H1 (cell line): ENCODE measurements around the gene LMTK3. TPM values are rescaled to one million over a fixed set of nuclear protein-coding genes. Genes with fewer than 3 reads are reported as not detected.
A peak's percentile ranks its signal among the peaks of the same experiment; 100 is the strongest.

Experiments
- CTCF ChIA-PET: fragments of 300-600 bp; sonication (Branson Sonifier 250); formaldehyde crosslinking; loops from one replicate; lab custom pipeline; 2021; ENCODE audit not compliant: partially characterized antibody; lab: Charles Lee
- POLR2A ChIA-PET: fragments of 300-600 bp; sonication (Branson Sonifier 250); formaldehyde crosslinking; loops from one replicate; lab custom pipeline; 2021; ENCODE audit warnings: inconsistent platforms; ENCODE audit not compliant: partially characterized antibody; lab: Charles Lee
- DNase-seq, 2 experiments: peaks; one replicate each; pipeline versions ENCODE4 v3.0.0 to v3.0.0-alpha.2; 2010 to 2022; ENCODE audit warnings: low spot score in 2 of 2, low read depth in 1 of 2, mixed read lengths in 1 of 2
- FAIRE-seq: peaks from 2 replicates; lab custom pipeline; 2011; peaks lifted over from hg19 to GRCh38; lab: Jason Lieb, UNC
- H2AFZ ChIP-seq: 2 replicates; pipeline ENCODE4 v1.8.1; 2012; ENCODE audit warnings: low read length, inconsistent platforms
- H2AK5ac ChIP-seq: 2 replicates; pipeline ENCODE4 v1.6.1; 2013; ENCODE audit warnings: low read depth, low read length
- H2BK120ac ChIP-seq: replicated peaks from 2 replicates; pipeline ENCODE3; 2013; ENCODE audit warnings: low read depth, low read length, inconsistent platforms
- H2BK12ac ChIP-seq: 2 replicates; pipeline ENCODE4 v1.6.1; 2013; ENCODE audit warnings: low read depth, low read length
- H2BK15ac ChIP-seq: 2 replicates; pipeline ENCODE4 v1.6.1; 2013; ENCODE audit warnings: low read length
- H2BK20ac ChIP-seq: 2 replicates; pipeline ENCODE4 v1.6.1; 2013; ENCODE audit warnings: low read length
- H2BK5ac ChIP-seq: 2 replicates; pipeline ENCODE4 v1.6.1; 2013; ENCODE audit warnings: low read depth, low read length
- H3K14ac ChIP-seq: 2 replicates; pipeline ENCODE4 v1.6.1; 2013; ENCODE audit warnings: inconsistent platforms; ENCODE audit not compliant: insufficient read length
- H3K18ac ChIP-seq: 2 replicates; pipeline ENCODE4 v1.6.1; 2013; ENCODE audit warnings: low read length; ENCODE audit errors: extremely low read depth
- H3K23ac ChIP-seq: 2 replicates; pipeline ENCODE4 v1.6.1; 2013; ENCODE audit warnings: inconsistent platforms; ENCODE audit not compliant: insufficient read length
- H3K23me2 ChIP-seq: 2 replicates; pipeline ENCODE4 v1.6.1; 2013; ENCODE audit warnings: low read depth, low read length
- H3K27ac ChIP-seq: 2 replicates; pipeline ENCODE4 v1.6.1; 2011; ENCODE audit warnings: low read depth, low read length, inconsistent platforms
- H3K27me3 ChIP-seq, 4 experiments: replicated peaks in 1 of 4; 1 replicate in 1 of 4; 2 replicates in 3 of 4; pipeline versions ENCODE4 v1.6.1 to v1.8.1; 2011 to 2013; ENCODE audit warnings: low read length in 3 of 4, mild to moderate bottlenecking in 3 of 4, inconsistent platforms in 2 of 4, mixed read lengths in 2 of 4, moderate library complexity in 1 of 4; ENCODE audit not compliant: control insufficient read depth in 3 of 4, insufficient read depth in 3 of 4; ENCODE audit errors: extremely low read depth in 1 of 4
- H3K36me3 ChIP-seq, 4 experiments: 2 replicates each; pipeline versions ENCODE4 v1.6.1 to v1.8.1; 2011 to 2013; ENCODE audit warnings: mild to moderate bottlenecking in 4 of 4, low read length in 3 of 4, moderate library complexity in 2 of 4, control low read depth in 1 of 4, inconsistent platforms in 1 of 4; ENCODE audit not compliant: insufficient read depth in 4 of 4, control insufficient read depth in 2 of 4
- H3K4ac ChIP-seq: replicated peaks from 2 replicates; pipeline ENCODE3; 2013; ENCODE audit warnings: low read length, low read depth, mixed read lengths, inconsistent platforms; ENCODE audit not compliant: insufficient read length
- H3K4me1 ChIP-seq, 4 experiments: replicated peaks in 1 of 4; 1 replicate in 1 of 4; 2 replicates in 3 of 4; pipeline versions ENCODE4 v1.6.1 to v1.8.1; 2011 to 2013; ENCODE audit warnings: low read length in 3 of 4, inconsistent platforms in 2 of 4, mixed read lengths in 1 of 4; ENCODE audit not compliant: insufficient read depth in 4 of 4, control insufficient read depth in 3 of 4
- H3K4me2 ChIP-seq, 2 experiments: 2 replicates each; pipeline versions ENCODE4 v1.6.1 to v1.8.1; 2011 to 2013; ENCODE audit warnings: low read depth in 2 of 2, low read length in 2 of 2, control low read depth in 1 of 2, inconsistent platforms in 1 of 2, mild to moderate bottlenecking in 1 of 2; ENCODE audit not compliant: insufficient read depth in 1 of 2
- H3K4me3 ChIP-seq, 4 experiments: fragments of 200-600, 300-600 bp in 1 of 4; sonication (generic), shearing (Covaris generic), sonication (Bioruptor Twin) in 1 of 4; 2 replicates each; pipeline versions ENCODE4 v1.5.1 to v1.8.1; 2011 to 2016; ENCODE audit warnings: low read length in 4 of 4, low read depth in 3 of 4, control low read depth in 2 of 4, inconsistent platforms in 2 of 4, mild to moderate bottlenecking in 2 of 4, mixed read lengths in 1 of 4, moderate library complexity in 1 of 4; ENCODE audit not compliant: insufficient read depth in 2 of 4; ENCODE audit errors: extremely low read depth in 1 of 4
- H3K56ac ChIP-seq: replicated peaks from 2 replicates; pipeline ENCODE3; 2013; ENCODE audit warnings: low read depth, mild to moderate bottlenecking, mixed read lengths, low read length, inconsistent platforms; ENCODE audit not compliant: insufficient read length
- H3K79me1 ChIP-seq: 2 replicates; pipeline ENCODE4 v1.6.1; 2013; ENCODE audit warnings: low read depth, low read length, control low read depth
- H3K79me2 ChIP-seq, 2 experiments: 2 replicates each; pipeline versions ENCODE4 v1.6.1 to v1.8.1; 2012 to 2013; ENCODE audit warnings: low read length in 2 of 2, mild to moderate bottlenecking in 2 of 2, inconsistent platforms in 1 of 2; ENCODE audit not compliant: insufficient read depth in 2 of 2, control insufficient read depth in 1 of 2
- H3K9ac ChIP-seq, 4 experiments: replicated peaks in 1 of 4; 1 replicate in 1 of 4; 2 replicates in 3 of 4; pipeline versions ENCODE4 v1.6.1 to v1.8.1; 2011 to 2013; ENCODE audit warnings: low read depth in 3 of 4, low read length in 3 of 4, control low read depth in 2 of 4, mild to moderate bottlenecking in 2 of 4, moderate library complexity in 2 of 4, inconsistent platforms in 1 of 4; ENCODE audit errors: extremely low read depth in 1 of 4
- H3K9me3 ChIP-seq, 2 experiments: 2 replicates each; pipeline versions ENCODE4 v1.6.1 to v1.8.1; 2012 to 2013; ENCODE audit warnings: mild to moderate bottlenecking in 2 of 2, moderate library complexity in 2 of 2, control low read depth in 1 of 2, inconsistent platforms in 1 of 2, low read depth in 1 of 2, low read length in 1 of 2, mixed read lengths in 1 of 2; ENCODE audit not compliant: insufficient read depth in 2 of 2
- H4K20me1 ChIP-seq, 2 experiments: replicated peaks in 1 of 2; 2 replicates each; pipeline versions ENCODE3 to v1.8.1; 2011 to 2013; ENCODE audit warnings: inconsistent platforms in 2 of 2, low read length in 2 of 2, mild to moderate bottlenecking in 1 of 2; ENCODE audit not compliant: insufficient read depth in 2 of 2, control insufficient read depth in 1 of 2
- H4K5ac ChIP-seq: 2 replicates; pipeline ENCODE4 v1.6.1; 2013; ENCODE audit warnings: low read length, low read depth, mixed read lengths, inconsistent platforms; ENCODE audit not compliant: insufficient read length
- H4K8ac ChIP-seq: 2 replicates; pipeline ENCODE4 v1.8.0; 2013; ENCODE audit warnings: mild to moderate bottlenecking, moderate library complexity, low read length, inconsistent platforms; ENCODE audit not compliant: insufficient read depth; ENCODE audit errors: extremely low read depth
- H4K91ac ChIP-seq: replicated peaks from 2 replicates; pipeline ENCODE3; 2013; ENCODE audit warnings: low read length, mixed read lengths, inconsistent platforms; ENCODE audit not compliant: insufficient read length
- CBX5 ChIP-seq: fragments of 300-800, 300-1000 bp; sonication (generic); IDR thresholded peaks from 2 replicates; pipeline ENCODE4 v1.7.1; 2016; ENCODE audit warnings: antibody characterized with exemption, low read length, low read depth
- CHD2 ChIP-seq: IDR thresholded peaks from 2 replicates; pipeline ENCODE4 v1.6.1; 2012; ENCODE audit warnings: low read length, improper control_type of control experiment
- SP1 ChIP-seq: IDR thresholded peaks from 2 replicates; pipeline ENCODE4 v1.6.1; 2011; ENCODE audit warnings: low read depth, low read length
- YY1 ChIP-seq: IDR thresholded peaks from 2 replicates; pipeline ENCODE4 v1.6.1; 2011; ENCODE audit warnings: low read depth, mild to moderate bottlenecking, low read length
- WGBS, 2 experiments: shearing (Covaris generic) in 1 of 2; methylation state at CpG; one replicate each; pipeline versions ENCODE4 v1.1.6 to v1.1.7; 2013 to 2015; ENCODE audit warnings: low lambda C conversion rate in 2 of 2, mixed read lengths in 2 of 2, inconsistent platforms in 1 of 2, low coverage in 1 of 2, missing lambda C conversion rate in 1 of 2; ENCODE audit not compliant: insufficient replicate concordance in 2 of 2, insufficient coverage in 1 of 2, insufficient read length in 1 of 2; ENCODE audit errors: extremely low coverage in 1 of 2, missing lambda C conversion rate in 1 of 2; 5-methylcytosine and 5-hydroxymethylcytosine counted together
- long read RNA-seq, 2 experiments: library from RNA in 1 of 2; library from capped mRNA in 1 of 2; stranded (forward); transcript quantifications; one replicate each; pipeline ENCODE4 v2.0.0, GENCODE V29; 2021; ENCODE audit warnings: inconsistent platforms in 1 of 2
- polyA minus RNA-seq, 3 experiments: library from RNA; depleted of rRNA, polyadenylated mRNA; stranded (reverse); fragments of >200 nt; gene quantifications; 1 replicate in 2 of 3; 2 replicates in 1 of 3; pipeline ENCODE4 v1.2.3, GENCODE V29; 2011
- polyA plus RNA-seq, 7 experiments: library from polyadenylated mRNA; depleted of rRNA in 3 of 7; stranded (reverse) in 5 of 7; unstranded in 2 of 7; fragments of >200 nt in 5 of 7; fragments of 200-250 nt in 2 of 7; gene quantifications; 1 replicate in 5 of 7; 2 replicates in 1 of 7; 4 replicates in 1 of 7; pipeline versions ENCODE4 v1.2.1 to v1.2.3, GENCODE V29; 2011 to 2013; ENCODE audit warnings: missing spikeins in 2 of 7, mixed read lengths in 2 of 7
- total RNA-seq: library from RNA; stranded (reverse); fragmentation: NEBNext Ultra II Directional; extraction: Animal tissue kit (Norgen Biotek cat#: 25700); gene quantifications from 2 replicates; pipeline ENCODE4 v1.2.1, GENCODE V29; 2021

Gene LMTK3, protein sequence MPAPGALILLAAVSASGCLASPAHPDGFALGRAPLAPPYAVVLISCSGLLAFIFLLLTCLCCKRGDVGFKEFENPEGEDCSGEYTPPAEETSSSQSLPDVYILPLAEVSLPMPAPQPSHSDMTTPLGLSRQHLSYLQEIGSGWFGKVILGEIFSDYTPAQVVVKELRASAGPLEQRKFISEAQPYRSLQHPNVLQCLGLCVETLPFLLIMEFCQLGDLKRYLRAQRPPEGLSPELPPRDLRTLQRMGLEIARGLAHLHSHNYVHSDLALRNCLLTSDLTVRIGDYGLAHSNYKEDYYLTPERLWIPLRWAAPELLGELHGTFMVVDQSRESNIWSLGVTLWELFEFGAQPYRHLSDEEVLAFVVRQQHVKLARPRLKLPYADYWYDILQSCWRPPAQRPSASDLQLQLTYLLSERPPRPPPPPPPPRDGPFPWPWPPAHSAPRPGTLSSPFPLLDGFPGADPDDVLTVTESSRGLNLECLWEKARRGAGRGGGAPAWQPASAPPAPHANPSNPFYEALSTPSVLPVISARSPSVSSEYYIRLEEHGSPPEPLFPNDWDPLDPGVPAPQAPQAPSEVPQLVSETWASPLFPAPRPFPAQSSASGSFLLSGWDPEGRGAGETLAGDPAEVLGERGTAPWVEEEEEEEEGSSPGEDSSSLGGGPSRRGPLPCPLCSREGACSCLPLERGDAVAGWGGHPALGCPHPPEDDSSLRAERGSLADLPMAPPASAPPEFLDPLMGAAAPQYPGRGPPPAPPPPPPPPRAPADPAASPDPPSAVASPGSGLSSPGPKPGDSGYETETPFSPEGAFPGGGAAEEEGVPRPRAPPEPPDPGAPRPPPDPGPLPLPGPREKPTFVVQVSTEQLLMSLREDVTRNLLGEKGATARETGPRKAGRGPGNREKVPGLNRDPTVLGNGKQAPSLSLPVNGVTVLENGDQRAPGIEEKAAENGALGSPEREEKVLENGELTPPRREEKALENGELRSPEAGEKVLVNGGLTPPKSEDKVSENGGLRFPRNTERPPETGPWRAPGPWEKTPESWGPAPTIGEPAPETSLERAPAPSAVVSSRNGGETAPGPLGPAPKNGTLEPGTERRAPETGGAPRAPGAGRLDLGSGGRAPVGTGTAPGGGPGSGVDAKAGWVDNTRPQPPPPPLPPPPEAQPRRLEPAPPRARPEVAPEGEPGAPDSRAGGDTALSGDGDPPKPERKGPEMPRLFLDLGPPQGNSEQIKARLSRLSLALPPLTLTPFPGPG (N-terminal part only)
- total RNA-seq: 12.4 and 13.6 TPM in 2 replicates
- 2.7 and 7.3 TPM in 2 replicates for polyA plus RNA-seq (2011; rRNA removed)
- 3.4 TPM for polyA plus RNA-seq (2011; cell fraction: cytosol; rRNA removed)
- polyA plus RNA-seq (2011; cell fraction: nucleus; rRNA removed): 11.6 TPM
- polyA plus RNA-seq (2012, experiment 1 of 2): 6.8 to 10.4 TPM (median 9.6 TPM) in 4 replicates
- 4.1 TPM for polyA plus RNA-seq (2012, experiment 2 of 2)
- polyA plus RNA-seq (2013, experiment 1 of 2): 10.0 TPM
- polyA plus RNA-seq (2013, experiment 2 of 2): 8.2 TPM
- 0.90 and 1.2 TPM in 2 replicates for polyA minus RNA-seq (2011; rRNA and poly(A)+ RNA removed)
- polyA minus RNA-seq (2011; cell fraction: cytosol; rRNA and poly(A)+ RNA removed): 5.9 TPM
- 5.9 TPM for polyA minus RNA-seq (2011; cell fraction: nucleus; rRNA and poly(A)+ RNA removed)
- long read RNA-seq, experiment 1, partial matches to known transcripts: 8 of 11 reads
- long read RNA-seq, experiment 1, other reads (novel, unspliced or antisense): 3 of 11 reads
- long read RNA-seq, experiment 2: 0 reads

DNA sequence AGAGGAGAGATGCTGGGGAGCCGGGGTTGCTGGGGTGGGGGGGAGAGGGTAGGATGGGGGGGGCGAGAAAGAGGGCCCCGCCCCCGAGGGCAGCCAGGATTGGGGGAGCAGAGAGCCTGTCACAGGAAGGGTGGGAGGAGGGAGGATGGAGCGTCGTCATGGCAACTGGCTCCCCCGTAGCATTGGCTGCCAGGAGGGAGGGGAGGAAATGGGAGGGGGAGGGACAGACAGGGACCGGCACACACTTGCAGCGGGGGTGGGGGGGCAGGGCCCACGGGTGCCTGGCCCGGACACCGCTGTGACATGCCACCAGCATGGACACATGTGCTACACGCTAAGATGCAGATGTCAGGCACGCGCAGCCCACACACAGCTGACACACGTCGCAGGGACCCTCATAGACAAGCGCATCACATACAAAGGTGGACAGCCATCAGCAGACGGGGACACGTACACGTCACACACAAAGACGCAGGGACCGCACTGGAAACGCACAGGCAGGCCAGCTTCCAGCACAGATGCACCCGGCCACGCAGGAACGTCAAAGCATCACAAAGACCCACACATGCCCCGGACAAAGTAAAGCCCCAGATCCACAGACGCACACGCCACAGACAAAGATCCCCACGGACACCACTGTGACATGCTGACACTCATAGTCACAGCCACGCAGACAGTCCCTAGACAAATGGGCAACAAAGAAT, at the start of gene LMTK3:
Gene LMTK3 (minus strand): TSS at position 36 of the 704 bp plus-strand sequence. CDS start 259 bp downstream, outside the sequence.
- H3K4ac ChIP-seq: no peak within 1 kb of the TSS
- no peaks in the 10 kb centered on the region for H3K79me2 ChIP-seq
- no peaks in the 10 kb centered on the region for H3K79me1 ChIP-seq
- peak within 1 kb of the TSS; percentile 95 for H2AFZ ChIP-seq
- no peak within 1 kb of the TSS; the same call in 1 of the 2 replicates for H4K8ac ChIP-seq
- FAIRE-seq (no peak), DNase-seq (peak in 1 of 2 experiments; percentile 82)
- peaks cover 0 to 20% (median 10%) of the 10 kb centered on the region in 4 experiments; a peak in 5 of 7 replicates for H3K4me1 ChIP-seq
- H2AK5ac ChIP-seq: peak within 1 kb of the TSS; percentile 91
- peak within 1 kb of the TSS; percentile 91 to 98 for H3K4me2 ChIP-seq
- peak within 1 kb of the TSS; percentile 18 to 65 (median 60) for H3K4me3 ChIP-seq
- H3K14ac ChIP-seq: no peak within 1 kb of the TSS
- H3K9me3 ChIP-seq: no peaks in the 10 kb centered on the region
- H4K20me1 ChIP-seq: peaks cover 0 to 5% of the 10 kb centered on the region in 2 experiments
- peak within 1 kb of the TSS; percentile 73; the same call in 1 of the 2 replicates for H2BK20ac ChIP-seq
- H3K36me3 ChIP-seq: no peaks in the 10 kb centered on the region
- ChIA-PET POLR2A (no interaction called here), CTCF (interaction anchor here (1.0 kb wide), 1 partner anchor 75 kb away, joined by 3 read pairs; no protein-coding TSS in a partner anchor)
- no peak within 1 kb of the TSS; a peak in 1 of 7 replicates for H3K9ac ChIP-seq
- no peak within 1 kb of the TSS for H4K91ac ChIP-seq
- no peak within 1 kb of the TSS for H3K23ac ChIP-seq
- no peak within 1 kb of the TSS for H3K56ac ChIP-seq
- H2BK12ac ChIP-seq: peak within 1 kb of the TSS; percentile 77; the same call in 1 of the 2 replicates
- H2BK15ac ChIP-seq: peak within 1 kb of the TSS; percentile 32
- no peak within 1 kb of the TSS for H4K5ac ChIP-seq
- peaks cover 25% of the 10 kb centered on the region for H3K23me2 ChIP-seq
- 48% methylated on average over 20 of the region's 32 CpGs; no CpG with 5 or more reads in 1 of the 2 experiments for WGBS, 2 experiments
- H2BK120ac ChIP-seq: no peak within 1 kb of the TSS
- no peak within 1 kb of the TSS; the same call in 1 of the 2 replicates for H3K18ac ChIP-seq
- no peak within 1 kb of the TSS for H3K27ac ChIP-seq
- peaks cover 0 to 12% (median 9%) of the 10 kb centered on the region in 4 experiments; a peak in 4 of 7 replicates for H3K27me3 ChIP-seq
- H2BK5ac ChIP-seq: peak within 1 kb of the TSS; percentile 1; the same call in 1 of the 2 replicates
- TF ChIP-seq CHD2: no peak
- no peak for TF ChIP-seq CBX5
- TF ChIP-seq SP1: 0 out of 2 replicates have a peak, but pooled peaks have one; percentile 66
- no peak for TF ChIP-seq YY1
